Subcutaneous adipose tissue (tissue), 4 donors: ENCODE data around the gene MB. TPM values are rescaled to one million over a fixed set of nuclear protein-coding genes. Genes with fewer than 3 reads are reported as not detected.

ENCODE experiments used
- total RNA-seq, 4 donors: library from RNA; depleted of rRNA; stranded (reverse); fragments of >200 nt; gene quantifications; one replicate each; pipeline ENCODE4 v1.1.0, GENCODE V29; 2016
- TF ChIP-seq, protein P1 (sequence below): fragments of 450-650 bp; IDR thresholded peaks from one replicate; pipeline ENCODE4 v1.5.1; 2016; ENCODE audit warnings: low read depth, mild to moderate bottlenecking, control low read depth, antibody characterized with exemption, moderate library complexity

MB gene
- total RNA-seq, 4 donors from 2014 or later: not detected

DNA sequence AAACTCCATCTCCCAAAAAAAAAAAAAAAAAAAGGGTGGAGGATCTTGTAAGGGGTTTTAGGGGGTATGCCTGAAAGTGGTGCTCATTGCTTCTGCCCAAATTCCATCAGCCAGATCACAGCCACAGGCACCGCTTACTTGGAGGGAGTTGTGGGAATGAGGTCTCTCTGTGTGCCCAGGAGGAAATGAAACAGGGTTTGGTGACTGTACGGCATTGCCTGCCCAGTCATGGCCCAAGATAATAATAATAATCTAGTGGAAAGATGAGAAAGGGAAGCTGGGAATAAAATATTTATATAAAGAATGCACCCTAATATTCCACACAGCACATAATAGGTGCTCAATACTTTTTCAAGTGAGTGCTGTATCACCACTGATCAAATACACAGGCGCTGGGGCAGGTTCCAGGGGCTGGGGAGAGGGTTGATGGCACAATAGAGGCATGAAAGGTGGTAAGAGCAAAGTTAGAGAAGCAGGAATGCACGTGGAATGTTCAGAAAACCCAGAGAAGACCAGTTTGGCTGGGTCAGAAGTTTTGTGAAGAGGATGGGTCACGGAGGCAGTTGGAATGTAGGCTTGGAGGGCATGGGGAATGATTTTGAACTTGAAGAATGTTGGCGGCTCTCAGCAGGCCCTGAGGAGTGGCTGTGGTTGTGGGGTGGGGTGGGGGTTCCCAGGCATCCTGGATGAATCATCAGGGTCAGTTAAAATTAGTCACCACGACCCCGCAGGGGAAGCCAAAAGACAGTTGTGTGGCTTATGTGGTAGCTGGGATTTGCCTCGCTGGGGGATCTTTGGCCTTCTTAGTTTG is 12.5 kb upstream of the MB start:
- TF ChIP-seq, protein P1, sequence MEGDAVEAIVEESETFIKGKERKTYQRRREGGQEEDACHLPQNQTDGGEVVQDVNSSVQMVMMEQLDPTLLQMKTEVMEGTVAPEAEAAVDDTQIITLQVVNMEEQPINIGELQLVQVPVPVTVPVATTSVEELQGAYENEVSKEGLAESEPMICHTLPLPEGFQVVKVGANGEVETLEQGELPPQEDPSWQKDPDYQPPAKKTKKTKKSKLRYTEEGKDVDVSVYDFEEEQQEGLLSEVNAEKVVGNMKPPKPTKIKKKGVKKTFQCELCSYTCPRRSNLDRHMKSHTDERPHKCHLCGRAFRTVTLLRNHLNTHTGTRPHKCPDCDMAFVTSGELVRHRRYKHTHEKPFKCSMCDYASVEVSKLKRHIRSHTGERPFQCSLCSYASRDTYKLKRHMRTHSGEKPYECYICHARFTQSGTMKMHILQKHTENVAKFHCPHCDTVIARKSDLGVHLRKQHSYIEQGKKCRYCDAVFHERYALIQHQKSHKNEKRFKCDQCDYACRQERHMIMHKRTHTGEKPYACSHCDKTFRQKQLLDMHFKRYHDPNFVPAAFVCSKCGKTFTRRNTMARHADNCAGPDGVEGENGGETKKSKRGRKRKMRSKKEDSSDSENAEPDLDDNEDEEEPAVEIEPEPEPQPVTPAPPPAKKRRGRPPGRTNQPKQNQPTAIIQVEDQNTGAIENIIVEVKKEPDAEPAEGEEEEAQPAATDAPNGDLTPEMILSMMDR: no peak

GRCh38 chr22:35628732-35629131 is 11.6 kb upstream of the MB start:
- TF ChIP-seq, protein P1: no peak

- TF ChIP-seq, protein P1: no peak
Measured at GRCh38 chr22:35627267-35628041, 10.3 kb upstream of the MB start.

DNA sequence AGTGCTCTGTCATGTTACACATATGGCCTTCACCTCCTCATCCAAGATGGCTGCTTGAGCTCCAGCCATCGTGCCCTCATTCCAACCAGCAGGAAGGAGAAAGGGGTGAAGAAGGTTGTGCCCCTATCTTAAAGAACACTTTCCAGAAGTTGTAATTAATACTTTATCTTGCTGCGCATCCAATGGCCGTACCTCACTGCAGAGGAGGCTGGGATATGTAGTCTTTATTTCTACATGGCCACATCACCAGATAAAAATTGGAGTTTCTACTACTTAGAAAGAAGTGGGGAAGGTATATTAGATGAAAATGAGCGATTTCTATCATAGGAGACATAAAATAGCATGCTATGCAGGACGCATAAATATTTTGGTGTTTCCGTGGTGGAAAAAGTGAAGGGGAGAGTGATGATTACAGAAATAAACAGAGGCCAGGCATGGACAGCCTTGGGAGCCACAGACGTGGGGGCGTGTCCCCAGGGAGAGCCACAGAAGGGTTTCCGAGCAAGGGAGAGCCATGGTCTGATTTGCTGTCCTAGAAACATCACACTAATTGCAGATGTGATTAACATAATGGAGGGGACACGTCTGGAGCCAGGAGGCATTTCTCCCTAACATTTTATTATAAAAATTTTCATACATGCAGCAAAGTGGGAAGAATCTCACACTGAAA is 8.8 kb upstream of the MB start:
- TF ChIP-seq, protein P1: no peak

DNA sequence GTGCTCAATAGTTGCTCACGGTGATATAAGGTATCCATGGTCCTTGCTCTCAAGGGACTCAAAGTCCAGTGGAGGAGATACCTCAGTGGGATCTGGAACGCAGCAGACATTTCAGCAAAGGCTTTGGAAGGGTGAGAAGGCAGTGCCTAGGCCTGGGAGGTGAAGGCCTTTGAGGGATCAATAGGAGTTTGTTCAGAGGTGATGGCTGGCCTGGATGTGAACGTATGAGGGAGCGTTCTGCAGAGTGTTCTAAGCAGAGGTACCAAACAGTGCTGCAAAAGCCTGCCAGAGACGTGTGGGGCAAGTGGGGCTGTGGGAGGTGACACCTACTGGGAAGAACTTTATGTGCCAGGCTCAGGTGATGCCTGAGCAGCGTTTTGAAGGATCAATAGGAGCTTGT is 7.4 kb upstream of the MB start:
- TF ChIP-seq, protein P1: no peak

GRCh38 chr22:35622191-35622913 is 5.2 kb upstream of the MB start:
- TF ChIP-seq, protein P1: no peak
